ENCODE data around the gene MYB.

MYB gene

GRCh38 chr6:135189344-135189743 lies 8.2 kb downstream of the MYB start:
- DNase-seq (ENCODE audit: low read depth) = no peak
- TF ChIP-seq, protein P1, sequence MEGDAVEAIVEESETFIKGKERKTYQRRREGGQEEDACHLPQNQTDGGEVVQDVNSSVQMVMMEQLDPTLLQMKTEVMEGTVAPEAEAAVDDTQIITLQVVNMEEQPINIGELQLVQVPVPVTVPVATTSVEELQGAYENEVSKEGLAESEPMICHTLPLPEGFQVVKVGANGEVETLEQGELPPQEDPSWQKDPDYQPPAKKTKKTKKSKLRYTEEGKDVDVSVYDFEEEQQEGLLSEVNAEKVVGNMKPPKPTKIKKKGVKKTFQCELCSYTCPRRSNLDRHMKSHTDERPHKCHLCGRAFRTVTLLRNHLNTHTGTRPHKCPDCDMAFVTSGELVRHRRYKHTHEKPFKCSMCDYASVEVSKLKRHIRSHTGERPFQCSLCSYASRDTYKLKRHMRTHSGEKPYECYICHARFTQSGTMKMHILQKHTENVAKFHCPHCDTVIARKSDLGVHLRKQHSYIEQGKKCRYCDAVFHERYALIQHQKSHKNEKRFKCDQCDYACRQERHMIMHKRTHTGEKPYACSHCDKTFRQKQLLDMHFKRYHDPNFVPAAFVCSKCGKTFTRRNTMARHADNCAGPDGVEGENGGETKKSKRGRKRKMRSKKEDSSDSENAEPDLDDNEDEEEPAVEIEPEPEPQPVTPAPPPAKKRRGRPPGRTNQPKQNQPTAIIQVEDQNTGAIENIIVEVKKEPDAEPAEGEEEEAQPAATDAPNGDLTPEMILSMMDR (IDR thresholded peaks at IDR 0.05; ENCODE audit: low read depth, low read length, missing control alignments) = no peak
- H3K4me3 ChIP-seq (ENCODE audit: low read depth, low read length) = no peak overlapping the region

DNA sequence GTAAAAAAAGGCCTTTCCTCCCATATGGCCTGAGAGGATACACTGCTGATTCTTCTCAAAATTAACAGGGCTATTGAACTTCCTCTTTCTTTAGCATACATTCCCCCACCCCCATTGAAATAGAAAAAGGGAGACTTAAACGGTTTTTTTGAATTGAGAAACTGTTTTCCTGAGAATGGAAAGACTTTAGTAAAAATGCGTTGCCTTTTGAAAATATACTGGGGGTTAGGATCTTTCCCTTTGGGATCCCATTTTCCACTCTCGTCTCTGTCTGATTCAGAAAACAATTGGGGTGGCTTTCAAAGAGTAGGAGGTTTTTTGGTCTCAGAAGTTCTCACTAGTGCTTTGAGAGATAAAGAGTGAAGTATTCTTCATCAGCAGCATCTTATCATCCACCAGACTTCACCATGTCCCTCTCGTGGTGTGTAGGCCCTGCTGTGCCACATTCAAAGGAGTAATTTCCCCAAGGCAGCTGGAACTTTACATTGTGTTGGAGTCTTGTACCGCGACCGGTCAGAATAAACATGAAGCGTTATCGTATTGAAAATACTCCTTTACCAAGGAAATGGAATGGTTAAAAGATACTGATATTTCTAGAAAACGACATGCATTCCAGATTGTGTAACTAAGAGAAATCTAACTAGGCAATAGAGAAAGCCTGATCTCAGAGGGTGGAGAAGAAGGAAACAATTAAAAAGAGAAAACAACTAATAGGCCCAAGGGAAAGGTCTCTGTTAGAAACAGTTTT lies 10.6 kb downstream of the MYB start:
- H3K4me3 ChIP-seq (ENCODE audit: low read depth, low read length) = no peak overlapping the region
- TF ChIP-seq, protein P1 (IDR thresholded peaks at IDR 0.05; ENCODE audit: low read depth, low read length, missing control alignments) = no peak
- no peak for DNase-seq (ENCODE audit: low read depth)

- H3K4me3 ChIP-seq (ENCODE audit: low read depth, low read length) = no peak overlapping the region
- DNase-seq (ENCODE audit: low read depth) = no peak
Observed at GRCh38 chr6:135192256-135193174, 11.4 kb downstream of the MYB start.

DNA sequence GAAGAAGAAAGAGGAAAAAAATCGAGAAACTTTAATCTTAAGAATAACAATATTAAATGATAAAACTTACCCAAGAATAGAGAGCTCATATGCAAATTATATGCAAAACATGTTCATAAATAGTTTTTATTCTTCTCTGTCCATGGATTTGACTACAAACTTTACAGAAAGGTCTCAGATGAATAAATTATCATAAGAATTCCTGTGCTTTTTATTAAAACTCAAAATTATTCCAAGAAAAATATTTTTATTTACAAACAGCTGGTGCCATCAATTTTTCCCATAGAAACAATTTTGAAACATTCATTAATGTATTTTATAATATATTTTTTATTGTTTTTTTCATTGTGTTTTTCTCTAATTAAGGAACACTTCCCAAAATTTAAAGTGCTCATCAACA lies 12.1 kb downstream of the MYB start:
- H3K4me3 ChIP-seq (ENCODE audit: low read depth, low read length) = no peak overlapping the region
- TF ChIP-seq, protein P1 (IDR thresholded peaks at IDR 0.05; ENCODE audit: low read depth, low read length, missing control alignments) = no peak
- DNase-seq (ENCODE audit: low read depth) = no peak

More at GRCh38 chr6:135192256-135193174, 11.4 kb downstream of the MYB start:
- TF ChIP-seq, protein P1 (IDR thresholded peaks at IDR 0.05; ENCODE audit: low read depth, low read length, missing control alignments) = no peak

GRCh38 chr6:135195041-135195440 lies 13.9 kb downstream of the MYB start:
- no peak for DNase-seq (ENCODE audit: low read depth)
- no peak overlapping the region for H3K4me3 ChIP-seq (ENCODE audit: low read depth, low read length)
- TF ChIP-seq, protein P1 (IDR thresholded peaks at IDR 0.05; ENCODE audit: low read depth, low read length, missing control alignments) = no peak

DNA sequence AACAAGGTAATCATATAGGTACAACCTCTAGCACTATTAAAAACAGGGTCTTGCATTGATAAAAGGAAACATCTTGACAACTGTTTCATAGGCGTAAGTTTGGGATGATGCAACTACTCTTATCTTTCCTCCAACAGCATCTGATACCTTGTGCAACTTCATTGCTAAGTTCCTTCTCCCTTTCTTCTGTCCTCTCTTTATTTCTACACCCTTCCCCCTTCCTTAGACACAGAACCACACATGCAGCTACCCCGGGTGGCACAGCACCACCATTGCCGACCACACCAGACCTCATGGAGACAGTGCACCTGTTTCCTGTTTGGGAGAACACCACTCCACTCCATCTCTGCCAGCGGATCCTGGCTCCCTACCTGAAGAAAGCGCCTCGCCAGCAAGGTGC lies 14.4 kb downstream of the MYB start:
- H3K4me3 ChIP-seq (ENCODE audit: low read depth, low read length) = no peak overlapping the region
- TF ChIP-seq, protein P1 (IDR thresholded peaks at IDR 0.05; ENCODE audit: low read depth, low read length, missing control alignments) = no peak
- no peak for DNase-seq (ENCODE audit: low read depth)
